GM12872 (cell line): ENCODE measurements around the gene PRKAG1.

Experiments
- CTCF ChIP-seq: IDR thresholded peaks from 3 replicates; pipeline ENCODE4 v1.5.1; 2011; ENCODE audit warnings: low read depth, mild to moderate bottlenecking, low read length, moderate library complexity; ENCODE audit not compliant: insufficient read depth

The PRKAG1 gene

GRCh38 chr12:48960834-48961233 is 57.7 kb downstream of the PRKAG1 start:
- TF ChIP-seq CTCF: no peak

- no peak for TF ChIP-seq CTCF
Observed at GRCh38 chr12:48958049-48958388, 60.6 kb downstream of the PRKAG1 start.

- no peak for TF ChIP-seq CTCF
Observed at GRCh38 chr12:48957141-48958048, 61.2 kb downstream of the PRKAG1 start, which contains the start of gene ARF3. TSS of gene ARF3 (minus strand) at chr12:48957487. CDS start at chr12:48941095, 16,392 bp downstream.

GRCh38 chr12:48956279-48957140 is 62.1 kb downstream of the PRKAG1 start:
- TF ChIP-seq CTCF: peak; percentile 32; the same call in 2 of the 3 replicates

GRCh38 chr12:48954841-48955501 is 63.6 kb downstream of the PRKAG1 start:
- no peak for TF ChIP-seq CTCF

- TF ChIP-seq CTCF: no peak
Observed at GRCh38 chr12:48954061-48954460, 64.5 kb downstream of the PRKAG1 start.

- TF ChIP-seq CTCF: no peak
Observed at GRCh38 chr12:48952691-48953090, 65.9 kb downstream of the PRKAG1 start.
